ENCODE data around the gene MRPL49. TPM values are rescaled to one million over a fixed set of nuclear protein-coding genes. Genes with fewer than 3 reads are reported as not detected.

MRPL49 gene
- total RNA-seq, 1 donor from 2014 or later, result 28.5 TPM

Small RNA genes lying within 50 kb of the gene (microRNA-seq; reads per million reads assigned to microRNA genes)
- gene MIR6751, result not detected

Other genes starting within 250 kb of the MRPL49 start
- gene EHD1, start 243.7 kb upstream of the MRPL49 start, total RNA-seq, result 50.9 TPM
- 14.6 TPM for gene ATG2A, start 205.1 kb upstream of the MRPL49 start, total RNA-seq
- gene PPP2R5B, start 197.6 kb upstream of the MRPL49 start, total RNA-seq, result 24.9 TPM
- not detected for gene GPHA2, start 186.4 kb upstream of the MRPL49 start, total RNA-seq
- gene MAJIN, start 150.2 kb upstream of the MRPL49 start, total RNA-seq, result not detected
- gene BATF2, start 125.3 kb upstream of the MRPL49 start, total RNA-seq, result 0.70 TPM
- 120 TPM for gene ARL2, start 108.2 kb upstream of the MRPL49 start, total RNA-seq
- 17.0 TPM for gene SNX15, start 94.9 kb upstream of the MRPL49 start, total RNA-seq
- 5.0 TPM for gene SAC3D1, start 81.1 kb upstream of the MRPL49 start, total RNA-seq
- 3.5 TPM for gene NAALADL1, start 63.8 kb upstream of the MRPL49 start, total RNA-seq
- 1.5 TPM for gene CDCA5, start 38.3 kb upstream of the MRPL49 start, total RNA-seq
- 23.5 TPM for gene ZFPL1, start 38.1 kb upstream of the MRPL49 start, total RNA-seq
- gene VPS51, start 26.1 kb upstream of the MRPL49 start, total RNA-seq, result 87.1 TPM
- gene TM7SF2, start 10.4 kb upstream of the MRPL49 start, total RNA-seq, result 50.1 TPM
- gene ZNHIT2, start 4.6 kb upstream of the MRPL49 start, total RNA-seq, result 5.5 TPM
- gene FAU, start 187 bp upstream of the MRPL49 start, total RNA-seq, result 511 TPM
- 25.2 TPM for gene SYVN1, start 12.2 kb downstream of the MRPL49 start, total RNA-seq
- gene SPDYC, start 47.9 kb downstream of the MRPL49 start, total RNA-seq, result not detected
- gene CAPN1, start 59.6 kb downstream of the MRPL49 start, total RNA-seq, result 89.6 TPM
- gene POLA2, start 139.6 kb downstream of the MRPL49 start, total RNA-seq, result 3.5 TPM
- gene CDC42EP2, start 192.5 kb downstream of the MRPL49 start, total RNA-seq, result 3.6 TPM
- 46.2 TPM for gene DPF2, start 211.5 kb downstream of the MRPL49 start, total RNA-seq
- not detected for gene TIGD3, start 232.4 kb downstream of the MRPL49 start, total RNA-seq

Data from cardiac septum (tissue), 1 donor.